HG03039 (cell line): ENCODE results near the gene SENP5.
A peak's percentile ranks its signal among the peaks of the same experiment; 100 is the strongest.
"Not testable (repeated sequence)": the region's sequence is repeated elsewhere in the genome, so short reads cannot be mapped to it uniquely, and the experiment has no call there.

ENCODE experiments used
- ATAC-seq: cut with Tn5 transposase; IDR thresholded peaks from one replicate; pipeline ENCODE4 v1.9.1; 2021; ENCODE audit warnings: mild to moderate bottlenecking, moderate library complexity; ENCODE audit not compliant: unreplicated experiment

The SENP5 gene

DNA sequence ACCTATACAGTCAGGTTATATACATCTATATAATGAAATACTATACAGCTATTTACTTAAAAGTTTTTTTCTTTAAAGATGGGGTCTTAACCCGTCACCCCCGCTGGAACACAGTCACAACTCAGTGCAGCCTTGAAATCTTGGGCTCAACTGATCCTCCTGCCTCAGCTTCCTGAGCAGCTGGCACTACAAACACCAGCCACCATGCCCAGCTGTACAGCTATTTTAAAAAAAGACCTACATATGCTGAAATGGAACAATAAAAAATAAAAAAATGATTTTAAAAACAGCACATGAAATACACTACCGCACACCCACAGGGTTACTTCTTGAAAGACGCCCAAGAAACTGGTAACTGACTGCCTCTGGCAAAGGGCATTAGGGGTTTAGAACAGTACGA is 70.9 kb downstream of the SENP5 start:
- ATAC-seq: no peak

DNA sequence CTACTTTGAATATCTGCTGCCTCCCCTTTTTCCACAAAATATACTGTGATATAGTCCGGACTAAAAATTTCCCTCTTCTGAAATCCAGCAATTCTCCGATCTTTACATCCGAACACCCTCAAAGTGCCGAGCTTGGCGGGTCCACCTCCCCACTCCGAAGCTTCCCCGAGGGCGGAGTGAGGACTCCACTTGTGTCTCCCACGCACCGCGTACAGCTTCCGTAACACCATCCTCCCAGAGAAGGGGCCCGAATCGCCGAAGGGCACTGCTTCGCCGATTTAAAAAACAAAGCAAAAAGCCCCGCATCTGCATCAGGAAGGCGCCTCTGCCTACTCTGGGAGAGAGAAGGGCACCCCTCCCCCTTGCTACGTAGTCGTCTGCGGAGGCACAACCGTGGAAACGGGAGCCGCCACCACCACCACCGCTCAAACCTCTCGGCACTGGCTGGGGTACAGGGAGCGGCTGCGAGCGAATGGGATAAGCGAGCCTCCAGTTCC is 74.1 kb downstream of the SENP5 start:
- ATAC-seq: peak; percentile 26

DNA sequence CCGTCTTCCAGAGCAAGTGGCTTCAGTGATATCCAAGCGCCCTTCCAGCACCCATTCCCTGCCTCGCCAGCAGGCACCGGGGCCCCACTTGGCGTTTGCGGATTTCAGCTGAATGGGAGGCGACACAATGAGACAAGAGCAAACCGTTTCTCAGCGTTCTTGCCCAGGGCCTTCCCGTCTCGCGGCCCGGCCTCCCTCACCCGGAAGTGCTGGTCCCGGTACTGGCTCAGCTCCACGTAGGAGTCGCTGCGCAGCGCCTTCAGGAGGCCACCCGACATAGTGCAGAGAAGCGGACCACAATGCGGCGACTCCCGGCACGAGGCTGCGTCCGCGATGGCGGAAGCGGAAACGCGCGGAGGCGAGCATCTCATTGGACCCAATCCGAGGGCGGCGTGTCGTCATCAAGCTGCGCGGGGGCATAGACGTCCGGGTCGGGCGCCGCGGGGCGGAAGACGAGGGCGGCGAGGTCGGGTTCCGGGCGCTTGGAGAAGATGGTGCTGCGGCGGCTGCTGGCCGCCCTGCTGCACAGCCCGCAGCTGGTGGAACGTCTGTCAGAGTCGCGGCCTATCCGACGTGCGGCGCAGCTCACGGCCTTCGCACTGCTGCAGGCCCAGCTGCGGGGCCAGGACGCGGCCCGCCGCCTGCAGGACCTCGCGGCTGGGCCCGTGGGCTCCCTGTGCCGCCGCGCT is 74.7 kb downstream of the SENP5 start, which contains the start of gene NCBP2:
NCBP2 (minus strand) TSS at position 303 of the 689 bp plus-strand sequence; CDS start at position 278, 25 bp downstream.
- peak; percentile 85 for ATAC-seq

DNA sequence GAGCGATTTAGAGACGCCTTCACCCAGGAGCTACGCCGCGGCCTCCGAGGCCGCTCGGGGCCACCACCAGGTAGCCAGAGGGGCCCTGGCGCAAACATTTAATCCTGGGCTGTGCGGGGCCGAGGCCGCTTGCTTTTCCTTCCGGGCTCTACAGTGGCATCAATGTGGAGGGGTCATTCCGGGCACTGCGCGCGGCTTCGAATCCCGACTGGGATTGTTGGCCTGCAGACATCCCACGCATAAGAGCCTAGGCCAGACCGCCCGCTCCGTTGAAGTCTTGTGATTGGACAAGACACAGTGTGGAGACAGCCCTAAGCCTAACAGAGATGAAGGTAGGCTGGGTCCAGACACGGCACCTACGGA is 75.2 kb downstream of the SENP5 start:
- peak; percentile 6 for ATAC-seq

DNA sequence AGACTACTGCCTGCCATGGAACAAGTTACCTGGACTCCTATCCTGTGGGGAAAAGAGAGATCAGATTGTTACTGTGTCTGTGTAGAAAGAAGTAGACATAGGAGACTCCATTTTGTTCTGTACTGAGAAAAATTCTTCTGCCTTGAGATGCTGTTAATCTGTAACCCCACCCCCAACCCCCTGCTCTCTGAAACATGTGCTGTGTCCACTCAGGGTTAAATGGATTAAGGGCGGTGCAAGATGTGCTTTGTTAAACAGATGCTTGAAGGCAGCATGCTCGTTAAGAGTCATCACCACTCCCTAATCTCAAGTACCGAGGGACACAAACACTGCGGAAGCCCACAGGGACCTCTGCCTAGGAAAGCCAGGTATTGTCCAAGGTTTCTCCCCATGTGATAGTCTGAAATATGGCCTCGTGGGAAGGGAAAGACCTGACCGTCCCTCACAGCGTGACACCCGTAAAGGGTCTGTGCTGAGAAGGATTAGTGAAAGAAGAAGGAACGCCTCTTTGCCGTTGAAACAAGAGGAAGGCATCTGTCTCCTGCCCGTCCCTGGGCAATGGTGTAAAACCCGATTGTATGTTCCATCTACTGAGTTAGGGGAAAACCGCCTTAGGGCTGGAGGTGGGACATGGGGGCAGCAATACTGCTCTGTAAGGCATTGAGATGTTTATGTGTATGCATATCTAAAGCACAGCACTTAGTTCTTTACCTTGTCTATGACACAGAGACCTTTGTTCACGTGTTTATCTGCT is 76.5 kb downstream of the SENP5 start:
- ATAC-seq: not testable (repeated sequence)

DNA sequence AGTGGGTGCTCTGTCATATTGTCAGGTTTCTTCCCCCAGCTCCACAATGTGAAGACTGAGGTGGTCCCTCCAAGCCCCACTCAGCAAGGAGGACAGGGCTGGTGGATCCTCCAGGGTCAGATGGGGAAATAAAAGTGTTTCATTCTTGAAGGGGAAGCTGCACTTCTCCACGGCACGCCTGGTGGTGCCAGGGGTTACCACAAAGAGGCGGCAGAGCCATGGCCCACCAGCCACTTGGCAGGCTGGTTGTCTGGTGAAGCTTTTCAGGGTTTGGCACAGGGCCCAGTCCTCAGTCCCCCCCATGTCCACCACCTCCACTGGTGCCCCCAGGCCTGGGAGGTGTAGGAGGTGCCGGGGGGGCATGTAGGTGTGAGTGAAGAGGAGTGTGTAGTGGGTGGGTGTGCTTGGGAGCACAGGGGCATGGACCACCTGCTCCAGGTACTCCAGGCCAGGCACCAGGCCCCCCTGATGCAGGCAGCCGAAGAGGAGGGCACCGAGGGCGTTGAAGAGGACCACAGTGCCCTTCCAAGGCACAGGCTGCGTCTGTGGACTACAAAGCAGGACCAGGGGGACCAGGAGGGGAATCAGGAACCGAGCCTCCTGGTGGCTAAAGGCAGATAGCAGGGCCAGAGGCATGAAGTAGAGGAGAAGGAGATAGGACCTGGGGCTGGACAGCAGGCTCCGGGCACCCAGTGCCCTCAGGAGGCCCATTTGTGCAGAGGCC is 79.6 kb downstream of the SENP5 start:
- ATAC-seq: no peak

DNA sequence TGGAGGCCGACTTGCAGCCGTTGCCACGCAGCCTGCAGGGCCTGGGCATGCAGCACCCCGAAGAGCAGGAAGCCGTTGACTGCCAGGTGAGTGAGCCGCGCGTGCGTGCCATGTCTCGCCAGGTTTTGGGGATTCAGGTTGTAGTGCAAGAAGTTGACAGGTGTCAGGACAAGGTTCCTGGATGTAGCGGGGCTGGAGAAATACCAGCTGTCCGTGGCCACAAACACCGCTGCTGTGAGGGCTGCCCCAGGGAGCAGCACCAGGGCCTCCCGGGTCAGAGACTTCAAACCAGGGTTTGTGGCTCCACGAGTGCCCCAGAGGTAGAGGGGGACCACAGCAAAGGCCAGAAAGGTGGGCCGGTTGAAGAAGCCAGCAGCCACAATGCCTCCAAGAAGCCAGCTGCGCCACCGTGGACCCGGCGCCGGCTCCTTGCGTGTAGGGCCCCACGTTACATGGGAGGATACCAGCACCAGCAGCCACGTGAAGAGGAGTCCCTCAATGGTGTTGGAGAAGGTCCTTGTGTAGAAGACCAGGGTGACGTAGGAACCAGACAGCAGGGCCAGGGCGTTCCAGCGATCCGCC is 80.2 kb downstream of the SENP5 start:
- ATAC-seq: no peak

DNA sequence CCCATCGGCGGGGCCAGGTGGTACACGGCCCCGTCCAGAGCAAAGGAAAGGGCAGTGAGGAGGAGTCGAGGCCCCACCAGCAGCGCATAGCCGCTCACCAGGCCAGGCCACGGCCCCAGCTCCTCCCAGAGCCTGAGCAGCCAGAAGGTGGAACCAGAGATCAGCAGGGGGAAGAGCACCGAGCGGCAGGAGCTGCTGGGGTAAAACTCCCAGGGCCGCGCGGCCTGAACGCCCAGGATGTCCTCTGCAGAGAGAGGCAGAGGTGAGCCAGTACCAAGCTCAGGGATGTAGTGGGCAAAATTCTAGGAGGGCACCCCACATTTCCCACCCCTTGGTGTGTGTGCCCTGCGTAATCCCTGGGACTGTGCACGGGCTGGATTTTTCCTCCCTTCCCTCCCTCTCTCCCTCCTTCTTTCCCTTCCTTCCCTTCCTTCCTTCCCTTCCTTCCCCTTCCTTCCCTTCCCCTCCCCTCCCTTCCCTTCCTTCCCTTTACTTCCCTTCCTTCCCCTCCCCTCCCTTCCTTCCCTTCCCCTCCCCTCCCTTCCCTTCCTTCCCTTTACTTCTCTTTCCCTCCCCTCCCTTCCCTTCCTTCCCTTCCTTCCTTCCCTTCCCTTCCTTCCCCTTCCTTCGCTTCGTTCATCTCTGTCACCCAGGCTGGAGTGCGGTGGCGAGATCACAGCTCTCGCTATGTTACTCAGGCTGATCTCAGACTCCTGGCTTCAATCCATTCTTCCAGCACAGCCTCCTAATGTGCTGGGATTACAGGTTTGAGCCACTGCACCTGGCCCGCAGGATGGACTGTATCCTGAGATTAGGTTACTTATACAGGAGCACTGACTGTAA is 80.9 kb downstream of the SENP5 start:
- ATAC-seq: no peak

DNA sequence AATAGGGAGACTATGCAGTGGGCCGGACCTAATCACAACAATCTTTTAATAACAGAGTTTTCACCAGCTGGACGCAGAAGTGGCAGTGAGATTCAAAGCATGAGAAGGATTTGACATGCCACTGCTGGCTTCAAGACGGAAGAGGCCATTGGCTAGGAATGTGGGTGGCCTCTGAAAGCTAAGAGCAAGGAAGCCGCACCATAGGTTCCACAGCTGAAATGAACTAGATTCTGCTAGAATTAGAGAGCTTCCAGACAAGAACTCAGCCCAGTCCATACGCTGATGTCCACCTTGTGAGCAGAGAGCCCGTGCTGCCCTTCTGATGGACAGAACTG is 81.5 kb downstream of the SENP5 start:
- ATAC-seq: no peak

DNA sequence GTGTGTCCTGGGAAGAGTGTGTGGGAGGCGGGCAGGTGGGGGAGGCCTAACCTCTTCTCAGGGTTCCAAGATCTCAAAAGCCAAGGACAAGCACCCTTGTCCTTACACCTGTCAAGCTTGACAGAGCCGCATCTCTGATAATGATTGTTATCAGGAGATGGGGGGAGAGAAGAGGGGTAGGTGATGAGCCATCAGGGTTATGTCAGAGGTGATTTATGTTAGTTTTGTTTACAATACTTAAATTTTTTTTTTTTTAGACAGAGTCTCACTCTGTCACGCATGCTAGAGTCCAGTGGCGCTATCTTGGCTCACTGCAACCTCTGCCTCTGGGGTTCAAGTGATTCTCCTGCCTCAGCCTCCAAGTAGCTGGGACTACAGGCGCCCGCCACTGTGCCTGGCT is 82.0 kb downstream of the SENP5 start:
- no peak for ATAC-seq

DNA sequence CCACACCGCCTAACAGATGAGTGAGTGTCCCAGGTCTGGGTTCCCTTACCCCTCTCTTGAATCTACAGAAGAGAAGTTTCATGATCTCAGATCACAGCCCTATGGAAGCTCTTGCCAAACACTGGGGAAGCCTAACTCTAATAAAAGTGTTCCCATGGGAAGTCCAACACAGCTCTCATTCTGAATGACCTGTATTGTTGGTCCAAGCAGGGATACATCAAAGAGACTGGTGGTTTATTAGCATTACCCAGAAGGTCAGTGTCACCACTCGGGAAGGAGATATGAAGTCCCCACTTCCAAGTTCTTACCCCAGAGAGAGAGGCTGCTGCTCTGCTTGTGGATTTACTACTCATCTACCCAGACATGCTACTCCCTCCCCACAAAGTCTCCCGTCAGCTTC is 83.7 kb downstream of the SENP5 start:
- no peak for ATAC-seq

DNA sequence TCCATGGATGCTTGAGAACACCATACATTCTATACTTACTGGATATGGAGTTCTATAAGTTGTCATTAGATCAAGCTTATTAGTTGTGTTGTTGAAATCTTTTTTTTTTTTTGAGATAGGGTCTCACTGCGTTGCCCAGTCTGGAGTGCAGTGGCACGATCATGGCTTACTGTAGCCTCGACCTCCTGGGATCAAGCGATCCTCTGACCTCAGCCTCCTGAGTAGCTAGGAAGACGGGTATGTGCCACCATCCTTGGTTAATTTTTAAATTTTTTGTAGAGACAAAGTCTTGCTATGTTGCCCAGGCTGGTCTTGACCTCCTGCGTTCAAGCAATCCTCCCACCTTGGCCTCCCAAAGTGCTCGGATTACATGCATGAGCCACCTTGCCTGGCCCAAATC is 87.1 kb downstream of the SENP5 start:
- no peak for ATAC-seq

DNA sequence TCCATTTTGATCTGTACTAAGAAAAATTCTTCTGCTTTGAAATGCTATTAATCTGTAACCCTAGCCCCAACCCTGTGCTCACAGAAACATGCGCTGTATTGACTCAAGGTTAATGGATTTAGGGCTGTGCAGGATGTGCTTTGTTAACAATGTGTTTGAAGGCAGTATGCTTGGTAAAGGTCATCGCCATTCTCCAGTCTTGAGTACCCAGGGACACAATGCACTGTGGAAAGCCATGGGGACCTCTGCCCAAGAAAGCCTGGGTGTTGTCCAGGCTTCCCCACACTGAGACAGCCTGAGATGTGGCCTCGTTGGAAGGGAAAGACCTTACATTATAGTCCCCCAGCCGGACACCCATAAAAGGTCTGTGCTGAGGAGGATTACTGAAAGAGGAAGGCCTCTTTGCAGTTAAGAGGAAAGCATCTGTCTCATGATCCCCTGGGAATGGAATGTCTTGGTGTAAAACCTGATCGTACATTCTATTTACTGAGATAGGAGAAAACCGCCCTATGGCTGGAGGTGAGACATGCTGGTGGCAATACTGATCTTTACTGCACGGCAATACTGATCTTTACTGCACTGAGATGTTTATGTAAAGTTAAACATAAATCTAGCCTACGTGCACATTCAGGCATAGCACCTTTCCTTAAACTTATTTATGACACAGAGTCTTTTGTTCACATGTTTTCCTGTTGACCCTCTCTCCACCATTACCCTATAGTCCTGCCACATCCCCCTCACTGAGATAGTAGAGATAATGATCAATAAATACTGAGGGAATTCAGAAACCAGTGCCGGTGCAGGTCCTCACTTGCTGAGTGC is 94.6 kb downstream of the SENP5 start:
- no peak for ATAC-seq

DNA sequence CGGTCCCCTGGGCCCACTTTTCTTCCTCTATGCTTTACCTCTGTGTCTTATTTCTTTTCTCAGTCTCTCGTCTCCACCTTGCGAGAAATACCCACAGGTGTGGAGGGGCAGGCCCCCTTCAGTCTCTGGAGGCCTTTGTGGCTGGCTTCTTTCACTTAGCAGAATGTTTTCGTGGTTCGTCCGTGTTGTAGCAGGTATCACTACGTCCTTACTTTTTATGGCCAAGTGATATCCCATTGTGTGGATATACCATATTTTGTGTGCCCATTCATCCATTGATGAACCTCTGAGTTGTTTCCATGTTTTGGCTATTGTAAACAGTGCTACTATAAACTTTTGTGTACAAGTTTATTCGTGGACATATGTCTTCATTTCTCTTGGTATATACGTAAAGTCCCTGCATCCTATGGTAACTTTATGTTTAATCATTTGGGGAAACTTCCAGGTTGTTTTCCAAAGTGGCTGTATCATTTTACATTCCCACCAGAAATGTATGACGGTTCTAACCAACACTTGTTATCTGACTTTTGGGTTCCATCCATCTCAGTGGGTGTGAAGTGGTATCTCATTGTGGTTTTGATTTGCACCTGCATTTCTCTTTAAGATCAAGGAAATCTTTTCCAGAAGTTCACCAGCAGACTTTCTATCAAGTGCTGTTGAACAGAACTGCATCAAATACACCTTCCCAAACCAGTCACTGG is 95.4 kb downstream of the SENP5 start:
- no peak for ATAC-seq

DNA sequence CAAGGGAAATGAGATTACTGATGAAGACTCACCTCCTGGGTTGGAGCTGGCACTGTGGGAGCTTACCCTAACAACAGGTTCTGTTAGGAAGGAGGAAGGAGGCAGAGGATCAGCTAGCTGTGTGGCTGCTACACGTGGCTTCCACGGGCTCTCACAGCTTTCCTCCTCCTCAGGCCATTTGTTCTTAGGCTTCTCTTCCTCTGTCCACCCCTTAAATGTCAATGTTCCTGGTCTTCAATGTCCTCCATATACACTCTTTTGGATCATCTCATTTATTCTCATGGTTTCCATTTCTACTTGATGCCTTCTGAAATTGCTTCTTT is 95.9 kb downstream of the SENP5 start:
- no peak for ATAC-seq

DNA sequence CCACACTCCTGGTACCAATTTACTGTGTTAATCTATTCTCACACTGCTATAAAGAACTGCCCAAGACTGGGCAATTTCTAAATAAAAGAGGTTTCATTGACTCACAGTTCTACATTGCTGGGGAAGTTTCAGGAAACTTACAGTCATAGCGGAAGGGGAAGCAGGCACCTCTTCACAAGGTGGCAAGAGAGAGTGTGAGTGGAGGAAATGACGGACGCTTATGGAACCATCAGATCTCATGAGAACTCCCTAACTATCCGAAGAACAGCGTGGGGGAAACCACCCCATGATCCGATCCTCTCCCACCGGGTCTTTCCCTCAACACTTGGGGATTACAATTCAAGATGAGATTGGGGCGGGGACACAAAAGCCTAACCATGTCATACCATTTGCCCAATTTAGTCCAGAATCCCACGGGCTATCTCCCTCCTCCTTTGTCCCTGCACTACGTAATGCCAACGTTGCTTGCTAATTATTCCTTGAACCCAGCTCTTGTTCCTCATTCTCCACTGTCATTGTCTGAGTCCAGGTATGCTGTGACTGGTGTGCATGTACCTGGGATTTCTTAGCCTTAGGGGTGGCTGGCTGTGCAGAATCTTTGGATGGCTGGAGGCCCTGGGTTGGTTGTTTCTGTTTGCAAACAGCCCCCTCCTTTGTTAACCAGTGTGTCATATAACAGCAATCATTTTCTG is 97.5 kb downstream of the SENP5 start:
- ATAC-seq: no peak

DNA sequence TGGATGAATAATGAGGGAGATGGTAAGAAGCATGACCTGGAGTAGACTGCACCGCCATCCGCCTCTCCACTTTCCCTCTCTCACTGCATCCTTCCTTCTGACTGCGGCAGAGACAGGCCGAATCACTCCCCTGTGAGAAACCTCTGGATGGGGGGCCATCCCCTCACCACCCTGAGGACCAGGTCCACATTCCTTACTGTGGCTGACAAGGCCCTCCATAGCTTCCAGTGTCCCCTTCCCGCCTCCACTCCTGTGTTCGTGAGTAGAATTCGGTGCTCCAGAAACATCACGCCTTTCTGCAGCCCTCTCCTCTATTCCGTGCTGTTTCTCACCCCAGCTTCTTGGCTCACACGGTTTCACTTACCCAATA is 98.1 kb downstream of the SENP5 start:
- ATAC-seq: no peak

DNA sequence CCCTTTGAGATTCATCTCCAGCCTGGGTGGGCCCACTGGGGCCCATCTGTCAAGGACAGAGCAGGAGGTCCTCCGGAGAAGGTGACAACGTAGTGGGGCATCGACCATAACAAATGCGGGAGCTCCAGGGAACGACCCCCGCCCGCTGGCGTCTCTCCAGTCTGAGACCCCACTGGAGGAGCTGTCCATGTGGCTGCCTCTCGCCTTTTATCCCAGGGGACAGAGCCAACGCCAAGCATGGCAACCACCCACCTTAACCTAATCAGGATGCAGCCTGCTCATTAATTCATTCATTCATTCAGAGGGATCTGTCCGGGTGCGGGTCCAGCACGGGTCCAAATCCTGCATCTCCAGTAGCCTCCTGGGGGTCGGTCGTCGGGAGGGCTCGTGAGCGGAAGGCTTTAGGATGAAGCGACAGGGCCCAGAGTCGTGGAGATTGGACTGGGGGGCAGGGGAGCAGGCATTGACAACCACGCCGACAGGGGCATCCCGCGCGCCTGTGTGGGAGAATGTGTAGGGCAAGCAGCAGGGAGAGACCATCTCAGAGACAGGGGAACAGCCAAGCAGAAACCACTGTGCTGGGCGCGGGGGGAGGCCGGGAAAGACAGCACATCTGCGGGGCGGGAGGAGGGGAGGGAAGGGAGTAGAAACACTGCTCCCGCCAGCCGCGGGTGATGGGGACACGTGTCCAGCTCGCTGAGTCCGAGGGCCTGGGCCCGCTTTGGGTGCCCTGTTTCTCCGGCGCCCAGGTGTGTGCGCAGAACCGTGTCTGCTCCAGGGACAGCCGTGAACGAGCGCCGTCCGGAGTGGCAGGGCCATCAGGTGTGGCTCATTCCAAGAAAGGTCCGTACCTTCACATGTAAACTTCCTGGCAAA is 99.0 kb downstream of the SENP5 start:
- ATAC-seq: no peak
